COR-L47 (cell line): ENCODE measurements around the gene CBR4.
"Not testable (repeated sequence)": the region's sequence is repeated elsewhere in the genome, so short reads cannot be mapped to it uniquely, and the experiment has no call there.

Experiments used
- DNase-seq: peaks from one replicate; lab custom pipeline; 2025; lab: John Stamatoyannopoulos, UW

The CBR4 gene

DNA sequence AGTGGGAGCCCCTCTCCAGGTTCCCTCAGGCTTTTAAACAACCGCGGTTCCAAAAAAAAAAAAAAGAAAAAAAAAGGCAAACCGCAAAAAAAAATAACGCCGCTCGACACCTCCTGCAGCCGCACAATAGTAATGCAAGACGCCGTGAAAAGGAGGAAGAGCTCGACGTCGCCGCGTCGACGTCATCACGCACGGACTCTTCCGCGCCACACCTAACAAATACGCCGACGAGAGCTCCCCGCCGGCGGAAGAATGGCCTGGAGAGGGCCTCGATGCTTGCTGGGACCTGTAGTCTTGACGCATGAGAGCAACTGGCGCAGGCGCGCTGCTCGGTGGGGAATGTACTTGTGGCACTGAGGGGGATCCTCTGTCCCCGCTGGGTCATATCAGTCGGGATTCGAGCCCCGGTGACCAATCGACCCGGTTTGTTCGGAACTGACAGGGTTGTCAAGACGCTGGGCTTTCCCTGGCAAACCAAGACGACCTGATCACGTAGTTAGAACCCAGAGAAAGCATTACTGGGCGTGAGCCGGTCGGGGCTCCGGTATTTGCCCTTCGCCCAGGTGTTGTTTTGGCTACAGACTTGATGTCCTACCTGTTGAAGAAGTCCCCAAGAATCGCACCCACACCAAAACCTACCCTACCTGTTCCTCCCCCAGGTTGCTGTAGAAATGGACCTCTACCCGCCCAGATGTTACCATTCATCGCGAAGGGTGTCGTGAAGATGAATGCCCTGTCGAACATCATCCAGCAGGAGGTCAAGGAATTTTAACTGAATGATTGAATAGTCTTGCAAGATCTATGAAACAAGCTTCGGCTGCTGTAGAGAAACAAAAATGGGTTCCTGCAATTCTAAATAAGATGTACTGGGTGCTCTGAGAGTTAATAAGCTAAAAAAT, at the start of gene CBR4:
TSS of gene CBR4 (minus strand) at position 131 of the 899 bp plus-strand sequence. CDS start 166 bp downstream, outside the sequence.
- DNase-seq, result peak; percentile 98

DNA sequence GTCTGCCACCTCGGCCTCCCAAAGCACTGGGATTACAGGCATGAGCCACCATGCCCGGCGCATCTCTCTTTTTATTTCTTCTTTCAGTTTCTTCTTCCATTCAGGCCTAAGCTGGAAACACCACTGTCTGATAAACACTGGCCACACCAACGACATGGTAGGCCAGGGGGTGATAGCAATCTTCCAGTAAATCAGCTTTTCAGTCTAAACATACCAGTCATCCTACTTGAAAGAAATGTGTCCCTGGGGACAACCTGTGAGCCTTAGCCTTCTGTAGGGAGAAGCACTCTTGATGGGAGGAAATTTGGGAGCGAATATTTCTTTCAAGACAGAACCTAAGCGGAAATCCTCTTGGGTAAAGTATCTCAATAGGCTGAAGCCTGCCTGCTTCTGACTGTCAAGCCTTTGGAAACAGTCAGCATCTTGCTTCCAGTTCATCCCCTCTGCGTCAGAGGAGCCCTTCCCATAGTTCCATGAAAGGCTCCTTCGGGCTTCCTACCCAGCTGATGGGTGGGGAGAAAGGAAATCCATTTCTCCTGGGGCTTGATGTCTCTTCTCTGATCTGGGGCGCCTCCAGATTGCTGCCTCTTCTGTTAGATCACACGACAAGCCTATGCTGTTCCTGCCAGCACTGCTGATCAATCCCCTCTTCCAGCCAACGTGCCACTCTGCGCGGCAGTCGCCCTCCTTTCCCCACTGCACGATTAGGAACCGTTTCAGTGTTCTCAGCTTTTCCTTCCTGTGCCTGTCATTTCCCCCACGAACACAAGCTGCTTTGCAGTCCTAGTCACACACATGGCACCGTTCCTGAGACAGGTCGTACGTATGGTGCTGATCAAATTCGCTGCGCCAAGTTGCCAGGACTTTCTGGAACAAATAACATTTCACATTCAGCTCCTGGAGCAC, 49.5 kb upstream of the CBR4 start:
- no peak for DNase-seq

DNA sequence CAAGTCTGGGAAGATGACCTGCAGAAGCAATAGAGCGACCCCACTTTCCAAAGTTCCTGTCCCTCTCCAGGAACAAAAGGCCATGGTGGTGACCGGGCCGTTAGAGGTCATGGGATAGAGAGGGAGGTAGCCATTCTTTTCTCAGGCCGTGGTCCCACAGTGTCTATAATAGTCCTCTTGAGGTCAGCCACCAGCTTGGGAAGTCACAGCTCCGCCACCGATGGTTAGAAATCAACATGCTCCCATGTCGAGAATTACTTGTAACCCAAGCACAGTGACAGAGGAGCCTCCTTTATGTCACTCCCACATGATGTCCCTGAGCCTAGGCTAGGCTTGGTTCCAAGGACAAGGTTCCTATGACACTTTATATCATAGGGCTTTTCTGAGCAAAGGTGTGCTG, 48.3 kb upstream of the CBR4 start:
- no peak for DNase-seq

DNA sequence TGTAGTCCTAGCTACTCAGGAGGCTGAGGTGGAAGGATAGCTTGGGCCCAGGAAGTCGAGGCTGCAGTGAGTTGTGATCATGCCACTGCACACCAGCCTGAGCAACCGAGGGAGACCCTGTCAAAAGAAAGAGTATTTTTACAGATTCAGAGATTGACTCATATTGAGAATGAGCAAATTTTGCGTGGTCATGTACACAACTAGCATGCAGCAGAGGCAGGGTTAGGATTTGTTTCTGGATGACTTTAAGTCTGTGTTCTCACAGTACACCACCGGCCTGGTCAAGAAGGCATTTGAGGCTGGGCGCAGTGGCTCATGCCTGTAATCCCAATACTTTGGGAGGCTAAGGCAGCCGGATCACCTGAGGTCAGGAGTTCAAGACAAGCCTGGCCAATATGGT, 44.8 kb upstream of the CBR4 start:
- DNase-seq, result no peak

DNA sequence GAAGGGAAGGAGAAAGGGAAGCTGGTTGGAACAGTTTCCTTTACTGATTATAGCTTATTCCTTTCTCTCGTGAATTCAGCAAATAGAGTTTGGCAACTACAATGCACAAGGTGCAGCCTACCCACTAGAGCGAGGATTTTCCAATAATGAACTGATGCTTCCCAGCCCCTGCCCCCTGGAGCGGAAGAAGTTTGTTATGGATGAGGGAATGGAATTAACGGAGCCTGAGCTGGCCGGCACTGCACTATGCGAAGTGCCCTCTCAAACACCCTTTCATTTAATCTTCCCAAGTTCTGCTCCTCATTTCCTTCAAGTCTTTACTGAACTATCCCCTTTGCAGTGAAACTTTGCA, 42.5 kb upstream of the CBR4 start:
- DNase-seq, result no peak

DNA sequence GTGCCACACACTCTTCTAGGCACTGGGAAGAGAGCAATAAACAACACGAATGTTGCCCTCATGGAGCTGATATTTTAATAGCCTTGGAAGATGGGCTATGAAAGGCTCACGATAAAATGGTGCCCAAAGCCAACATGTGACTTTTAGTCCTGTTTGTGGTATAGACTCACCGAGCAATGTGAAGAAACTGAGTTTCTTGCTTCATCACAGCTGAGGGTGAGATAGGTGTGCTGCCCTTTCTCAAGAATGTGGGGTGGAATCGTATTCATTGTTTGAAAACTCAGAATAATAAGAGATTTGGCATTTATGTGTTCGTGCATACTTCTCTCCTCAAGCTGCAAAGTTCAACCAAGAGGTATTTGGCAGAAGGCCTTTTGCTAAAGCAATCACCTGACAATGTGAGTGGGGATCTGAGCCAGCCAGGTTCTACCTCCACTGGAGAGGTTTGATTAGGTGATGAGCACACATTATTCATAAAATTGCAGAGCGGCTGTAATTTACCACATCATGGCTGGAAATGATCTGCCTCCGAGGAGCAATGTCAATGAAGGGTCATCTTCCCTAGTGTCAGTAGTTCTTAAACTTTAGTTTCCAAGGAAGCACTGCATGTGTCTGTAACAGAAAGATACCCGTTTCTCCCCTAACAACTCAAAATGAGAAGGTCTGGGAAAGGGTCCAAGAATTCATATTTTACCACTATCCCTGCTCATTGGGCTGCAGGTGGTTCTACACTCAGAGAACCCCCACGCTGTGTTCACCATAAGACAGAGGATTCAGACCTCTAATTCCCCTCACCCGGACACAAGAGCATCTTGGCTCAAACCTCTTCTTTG, 41.9 kb upstream of the CBR4 start:
- peak; percentile 47 for DNase-seq

DNA sequence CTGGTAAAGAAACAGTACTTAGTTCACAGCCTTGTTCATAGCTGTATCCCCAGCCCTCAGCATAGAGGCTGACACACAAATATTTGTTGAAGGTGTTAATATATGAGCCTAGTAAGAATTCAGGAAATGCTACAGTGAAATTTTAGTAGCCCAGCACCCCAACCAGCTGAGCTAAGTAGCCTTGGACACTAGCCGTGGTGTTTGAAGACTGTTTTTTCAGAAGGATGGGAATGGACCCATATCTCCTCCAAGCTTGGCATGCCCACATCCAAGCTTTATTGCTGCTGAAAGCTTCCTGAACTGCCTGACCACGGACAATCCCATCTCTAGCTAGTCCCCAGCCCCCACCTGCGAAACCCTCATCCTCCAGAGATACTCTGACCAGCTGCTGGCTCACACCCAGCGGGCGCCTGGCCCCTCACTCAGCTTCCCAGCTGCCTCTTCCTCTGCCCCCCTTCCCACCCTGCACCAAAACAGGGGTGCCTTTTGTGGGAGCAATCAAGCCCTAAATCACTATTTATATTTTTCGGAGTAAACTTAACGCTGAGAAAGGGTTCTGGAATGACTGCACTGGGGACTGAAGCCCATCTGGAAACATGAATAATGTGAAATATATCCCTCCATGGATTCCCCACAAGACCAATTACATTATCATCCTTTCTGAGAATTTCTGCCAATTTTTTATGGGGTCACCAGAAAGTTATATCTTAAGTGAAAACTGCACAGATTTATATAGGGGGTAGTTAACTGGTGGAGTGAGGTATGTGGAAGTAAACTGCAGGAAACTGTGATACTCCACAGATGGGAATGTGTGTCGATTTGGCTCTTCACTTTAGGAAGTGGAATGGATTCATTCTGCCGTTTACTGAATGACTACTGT, 41.1 kb upstream of the CBR4 start:
- DNase-seq, result no peak

DNA sequence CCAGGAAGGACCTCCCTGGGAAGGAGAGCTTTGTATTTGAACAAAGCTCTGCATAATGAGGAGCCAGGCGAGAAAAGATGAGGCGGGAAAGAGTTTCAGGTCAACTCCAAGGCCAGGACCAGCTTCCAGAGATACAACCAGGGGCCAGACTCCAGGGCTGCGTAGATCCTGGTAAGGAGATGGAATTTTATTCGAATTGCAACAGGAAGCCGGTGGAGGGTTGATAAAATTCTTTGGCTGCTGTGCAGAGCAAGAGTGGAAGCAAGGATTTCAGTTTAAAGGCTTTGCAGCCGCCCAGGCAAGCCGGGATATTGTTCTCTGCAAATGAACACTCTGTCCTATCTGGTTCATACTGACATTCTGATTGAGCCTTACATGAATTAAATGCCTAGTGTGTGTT, 40.2 kb upstream of the CBR4 start:
- no peak for DNase-seq

DNA sequence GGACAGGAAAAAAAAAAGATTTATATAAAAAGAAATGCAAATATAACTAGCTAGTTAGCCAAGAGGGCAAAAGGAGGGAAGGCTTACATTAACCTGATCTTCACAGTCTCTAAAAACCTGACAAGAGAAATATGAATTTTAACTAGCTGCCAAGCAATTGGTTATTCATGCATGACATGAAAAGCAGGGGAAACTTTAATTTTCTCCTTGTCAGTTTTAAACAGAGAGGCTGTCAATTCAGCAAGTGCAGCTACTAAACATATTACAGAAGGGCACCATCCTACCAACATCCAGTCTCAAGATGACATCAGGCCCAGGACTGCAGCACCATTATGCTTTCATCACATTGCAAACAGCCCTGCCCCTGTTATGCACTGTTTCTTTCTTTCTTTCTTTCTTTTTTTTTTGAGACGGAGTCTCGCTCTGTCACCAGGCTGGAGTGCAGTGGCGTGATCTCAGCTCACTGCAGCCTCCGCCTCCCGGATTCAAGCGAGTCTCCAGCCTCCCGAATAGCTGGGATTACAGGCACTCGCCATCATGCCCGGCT, 38.9 kb upstream of the CBR4 start:
- DNase-seq, result no peak

DNA sequence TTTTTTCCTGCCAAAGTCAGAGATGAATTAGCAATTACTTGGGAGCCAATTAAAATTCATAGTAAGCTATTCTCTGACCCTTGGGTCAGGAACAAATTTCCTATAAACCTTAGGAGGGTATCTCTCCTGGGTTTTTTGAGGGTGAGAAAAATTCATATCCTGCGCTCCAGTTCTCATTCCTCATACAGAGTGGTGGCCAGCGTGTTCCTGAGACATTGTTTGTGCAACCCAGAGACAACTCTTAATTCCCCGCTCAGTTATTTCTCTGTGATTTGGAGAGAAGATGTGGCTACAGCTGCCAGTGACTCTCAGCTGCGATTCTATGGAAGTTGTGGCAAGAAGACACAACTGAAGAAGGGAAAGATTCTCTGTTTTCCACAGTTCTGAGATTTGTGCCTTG, 37.9 kb upstream of the CBR4 start:
- DNase-seq, result no peak

DNA sequence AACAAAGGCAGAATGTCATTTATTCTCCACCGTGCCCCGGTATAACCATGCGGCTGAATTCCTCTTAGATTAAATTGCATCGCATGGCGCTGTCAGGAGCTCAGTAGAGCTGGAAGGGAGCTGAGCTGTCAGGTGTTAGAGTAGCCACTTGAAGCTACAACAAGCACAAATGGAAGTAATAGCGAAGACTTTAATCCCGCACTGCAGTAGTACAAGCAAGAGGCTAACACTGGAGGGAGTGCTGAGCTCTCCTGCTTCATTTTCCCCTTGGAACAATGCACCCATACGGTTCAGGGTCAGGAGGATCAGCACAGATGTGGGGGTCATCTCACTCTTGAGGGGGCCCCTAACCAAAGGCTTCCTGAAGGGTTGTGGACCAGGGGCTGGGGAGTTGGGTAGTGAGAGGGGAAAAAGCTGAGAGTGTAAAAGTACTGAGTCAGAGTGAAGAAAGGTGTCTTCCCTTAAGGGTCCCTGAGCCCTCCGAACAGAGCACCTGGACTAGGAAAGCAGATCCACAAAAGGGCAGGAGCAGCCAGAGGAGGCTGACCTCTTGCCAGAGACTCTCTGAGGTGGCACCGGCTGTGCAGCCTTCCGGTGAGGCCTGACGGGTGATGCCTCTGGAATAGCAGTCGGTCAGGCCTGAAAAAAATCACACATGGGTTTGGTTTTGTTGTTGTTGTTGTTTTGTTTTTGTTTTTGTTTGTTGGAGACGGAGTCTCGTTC, 36.0 kb upstream of the CBR4 start:
- DNase-seq, result no peak

DNA sequence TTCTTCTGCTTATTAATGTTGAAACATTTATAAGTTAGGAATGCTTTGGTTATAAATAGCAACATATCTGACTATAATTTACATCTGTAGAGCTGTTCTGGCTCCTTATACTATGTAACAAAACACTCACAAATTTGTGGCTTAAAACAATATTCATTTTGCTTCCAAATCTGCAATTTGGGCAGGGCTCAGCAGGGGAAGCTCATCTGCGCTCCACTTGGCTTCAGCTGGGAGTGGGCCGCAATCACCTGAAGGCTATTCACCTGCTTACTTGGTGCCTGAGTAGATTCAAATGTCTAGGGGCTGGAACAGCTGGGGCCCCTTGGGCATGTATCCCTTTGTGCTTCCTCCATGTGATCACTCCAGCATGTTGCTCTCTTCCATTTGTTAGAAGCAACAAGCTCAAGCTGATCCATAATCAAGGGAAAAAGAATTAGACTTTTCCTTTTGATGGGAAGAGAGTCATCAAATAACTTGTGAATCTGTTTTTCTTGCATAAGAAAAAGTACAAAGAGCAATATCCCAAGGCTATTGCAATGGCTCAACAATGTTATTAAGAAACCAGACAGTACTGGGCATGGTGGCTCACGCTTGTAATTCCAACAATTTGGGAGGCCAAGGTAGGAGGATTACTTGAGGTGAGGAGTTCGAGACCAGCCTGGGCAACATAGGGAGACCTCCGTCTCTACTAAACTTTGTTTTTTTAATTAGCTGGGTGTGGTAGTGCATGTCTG, 34.8 kb upstream of the CBR4 start:
- DNase-seq, result no peak

DNA sequence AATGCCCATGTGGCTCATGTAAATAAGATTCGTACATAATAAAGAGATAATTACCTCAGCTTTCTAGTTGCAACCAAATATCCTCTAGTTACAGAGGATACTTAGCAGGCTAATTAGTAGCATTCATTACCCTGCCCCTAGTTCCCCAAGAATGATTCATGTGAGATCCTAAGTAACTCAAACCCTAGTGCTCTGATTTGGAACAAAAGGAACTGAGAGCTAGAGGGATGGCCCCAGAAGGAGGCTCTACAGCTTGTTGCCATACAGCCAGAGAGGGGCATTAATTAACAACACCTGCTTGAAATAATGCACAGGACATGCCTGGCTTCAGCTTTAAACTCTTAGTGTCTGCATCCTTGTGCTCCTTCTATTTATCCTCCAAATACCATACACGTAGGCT, 32.6 kb upstream of the CBR4 start:
- peak; percentile 47 for DNase-seq

DNA sequence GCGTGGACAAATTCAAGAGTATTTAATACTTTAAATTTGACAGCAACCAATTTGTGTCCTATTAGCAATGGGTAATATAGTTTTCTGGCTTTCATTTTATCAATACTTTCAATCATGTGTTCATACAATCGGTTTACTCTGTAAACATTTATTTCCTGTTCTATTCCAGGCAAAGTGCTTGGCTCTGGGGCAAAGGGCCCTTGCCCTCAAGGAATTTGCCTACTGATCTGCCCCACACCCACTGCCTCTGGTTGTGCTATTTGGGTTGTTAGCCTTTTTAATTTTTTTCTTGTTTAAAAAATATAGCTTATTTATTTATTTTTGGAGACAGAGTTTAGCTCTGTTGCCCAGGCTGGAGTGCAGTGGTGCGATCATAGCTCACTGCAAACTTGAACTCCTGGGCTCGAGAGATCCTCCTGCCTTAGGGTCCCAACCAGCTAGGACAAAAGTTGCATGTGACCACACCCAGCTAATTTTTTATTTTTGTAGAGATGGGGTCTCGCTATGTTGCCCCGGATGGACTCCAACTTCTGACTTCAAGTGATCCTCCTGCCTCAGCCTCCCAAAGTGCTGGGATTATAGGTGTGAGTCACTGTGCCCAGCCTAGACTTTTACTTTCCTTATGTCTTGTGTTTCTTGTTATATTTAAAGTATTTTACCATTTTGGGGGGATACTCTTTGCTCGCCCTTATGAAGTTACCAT, 30.7 kb upstream of the CBR4 start:
- DNase-seq, result no peak

DNA sequence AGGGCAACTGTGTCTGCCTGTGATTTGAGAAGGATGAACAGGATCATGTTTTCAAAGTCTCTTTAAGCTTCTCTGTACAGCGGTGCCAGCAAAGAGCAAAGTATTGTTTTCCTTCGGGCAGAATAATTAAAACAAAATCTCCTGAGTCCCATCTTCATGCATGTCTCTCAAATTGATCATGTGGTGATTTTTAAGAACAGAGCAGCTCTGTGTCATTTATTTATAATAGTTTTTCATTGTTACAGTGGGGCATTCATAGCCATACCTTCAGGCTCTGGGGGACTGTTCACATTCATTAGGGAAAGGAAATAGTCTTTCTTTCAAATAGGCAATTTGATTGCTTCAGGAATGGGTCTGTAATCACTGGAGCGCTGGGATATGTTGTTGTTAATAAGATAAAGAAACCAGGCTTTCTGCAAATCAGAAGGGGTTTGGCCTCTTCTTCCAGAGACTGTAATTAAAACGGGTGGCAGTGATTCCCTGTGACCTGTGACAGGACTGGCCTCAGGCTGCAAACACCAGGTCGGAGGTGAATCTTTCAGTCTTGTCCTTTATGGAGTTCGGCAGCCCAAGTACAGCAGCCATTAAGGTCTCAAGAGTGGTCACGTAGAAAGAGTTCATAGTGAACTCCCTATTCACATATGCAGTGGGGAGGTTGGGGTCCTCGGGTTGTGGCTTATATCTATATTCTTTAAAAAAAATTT, 29.3 kb upstream of the CBR4 start:
- DNase-seq, result no peak

DNA sequence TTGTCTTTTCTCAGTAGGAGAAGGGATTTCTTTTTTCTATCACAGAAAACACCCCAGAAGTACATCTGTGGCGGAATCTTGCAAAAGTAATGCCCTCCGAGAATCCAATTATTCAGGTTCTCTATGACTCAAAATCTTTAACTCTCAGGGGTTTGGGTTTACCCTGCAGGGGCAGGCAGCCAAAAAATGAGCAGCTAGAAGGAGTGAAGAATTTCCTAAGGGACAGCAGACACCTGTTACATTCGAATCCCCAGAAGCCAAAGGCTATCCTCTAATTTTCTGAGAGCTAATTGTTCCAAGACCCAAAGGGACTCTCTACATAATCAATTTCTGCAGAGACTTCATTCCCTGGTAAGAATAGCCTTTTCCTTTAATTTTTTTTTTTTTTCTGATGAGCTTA, 27.5 kb upstream of the CBR4 start:
- no peak for DNase-seq

DNA sequence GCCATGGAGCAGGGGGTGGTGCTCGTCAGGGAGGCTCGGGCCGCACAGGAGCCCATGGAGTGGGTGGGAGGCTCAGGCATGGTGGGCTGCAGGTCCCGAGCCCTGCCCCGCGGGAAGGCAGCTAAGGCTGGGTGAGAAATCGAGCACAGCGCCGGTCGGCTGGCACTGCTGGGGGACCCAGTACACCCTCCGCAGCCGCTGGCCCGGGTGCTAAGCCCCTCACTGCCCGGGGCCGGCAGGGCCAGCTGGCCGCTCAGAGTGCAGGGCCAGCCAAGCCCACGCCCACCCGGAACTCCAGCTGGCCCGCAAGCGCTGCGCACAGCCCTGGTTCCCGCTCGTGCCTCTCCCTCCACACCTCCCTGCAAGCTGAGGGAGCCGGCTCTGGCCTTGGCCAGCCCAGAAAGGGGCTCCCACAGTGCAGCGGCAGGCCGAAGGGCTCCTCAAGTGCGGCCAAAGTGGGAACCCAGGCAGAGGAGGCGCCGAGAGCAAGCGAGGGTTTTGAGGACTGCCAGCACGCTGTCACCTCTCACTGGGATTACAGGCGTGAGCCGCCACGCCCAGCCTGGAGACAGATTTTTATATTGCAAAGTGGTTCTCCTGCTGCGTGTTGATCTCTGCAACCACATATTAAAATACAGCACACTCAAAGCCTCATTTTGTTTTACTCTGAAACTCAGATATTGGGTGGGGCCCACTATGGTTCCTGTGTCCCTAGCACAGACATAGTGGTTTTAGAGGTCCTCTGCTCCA, 26.0 kb upstream of the CBR4 start:
- DNase-seq, result not testable (repeated sequence)
